Spleen (tissue), 11 donors: Measurements from ENCODE around the gene NELL2. TPM values are rescaled to one million over a fixed set of nuclear protein-coding genes. Genes with fewer than 3 reads are reported as not detected.
A peak's percentile ranks its signal among the peaks of the same experiment; 100 is the strongest.

ENCODE experiments used
- DNase-seq: peaks from one replicate; pipeline ENCODE4 v3.0.0-alpha.2; 2020
- H3K27ac ChIP-seq, 8 donors: fragments of 200-600 bp; sonication (generic) in 7 of 8; 1 replicate in 4 of 8; 2 replicates in 4 of 8; pipeline versions ENCODE4 v1.5.0 to v1.8.0; 2016 to 2021; ENCODE audit warnings: inconsistent platforms in 4 of 8, mild to moderate bottlenecking in 4 of 8, moderate library complexity in 1 of 8
- H3K27me3 ChIP-seq, 7 donors: fragments of 200-600 bp; sonication (generic) in 6 of 7; replicated peaks in 1 of 7; 1 replicate in 4 of 7; 2 replicates in 3 of 7; pipeline versions ENCODE4 v1.5.0 to v1.8.0; 2016 to 2021; ENCODE audit warnings: inconsistent platforms in 3 of 7, mild to moderate bottlenecking in 1 of 7
- H3K36me3 ChIP-seq, 6 donors: fragments of 200-600 bp; sonication (generic) in 5 of 6; 1 replicate in 4 of 6; 2 replicates in 2 of 6; pipeline versions ENCODE4 v1.5.0 to v1.8.0; 2016 to 2021; ENCODE audit warnings: inconsistent platforms in 2 of 6
- H3K4me1 ChIP-seq, 6 donors: fragments of 200-600 bp; sonication (generic) in 5 of 6; 1 replicate in 3 of 6; 2 replicates in 3 of 6; pipeline versions ENCODE4 v1.5.0 to v1.8.0; 2016 to 2021; ENCODE audit warnings: inconsistent platforms in 3 of 6
- H3K4me3 ChIP-seq, 8 donors: fragments of 200-600 bp; sonication (generic) in 7 of 8; 1 replicate in 4 of 8; 2 replicates in 4 of 8; pipeline versions ENCODE4 v1.5.0 to v1.8.0; 2016 to 2021; ENCODE audit warnings: inconsistent platforms in 4 of 8, mild to moderate bottlenecking in 4 of 8, moderate library complexity in 2 of 8
- H3K9me3 ChIP-seq, 8 donors: fragments of 200-600 bp; sonication (generic) in 7 of 8; 1 replicate in 4 of 8; 2 replicates in 4 of 8; pipeline versions ENCODE4 v1.5.0 to v1.8.0; 2016 to 2021; ENCODE audit warnings: inconsistent platforms in 4 of 8
- POLR2A ChIP-seq, 3 donors: fragments of 450-650 bp; IDR thresholded peaks; one replicate each; pipeline ENCODE4 v1.5.1; 2017; ENCODE audit warnings: antibody characterized with exemption in 3 of 3, mild to moderate bottlenecking in 1 of 3
- POLR2AphosphoS5 ChIP-seq, 3 donors: sonication (generic); formaldehyde crosslinking; IDR thresholded peaks; one replicate each; pipeline ENCODE4 v1.5.1; 2017; ENCODE audit warnings: antibody characterized with exemption in 3 of 3
- WGBS, 5 donors: extraction: QIAGEN DNeasy Blood & Tissue Kit in 3 of 5; methylation state at CpG; one replicate each; pipeline versions ENCODE4 v1.1.5 to v1.1.7; 2013 to 2018; 5-methylcytosine and 5-hydroxymethylcytosine counted together
- intact Hi-C: fragments of 100-400 bp; cut with DNase I; formaldehyde crosslinking; loops from one replicate; pipeline ENCODE4 v1.15.0; 2023; ENCODE audit warnings: low total_unique reads
- polyA plus RNA-seq, 3 donors: library from polyadenylated mRNA; stranded (reverse); fragments of 200-250 nt; gene quantifications; one replicate each; pipeline ENCODE4 v1.2.1, GENCODE V29; 2013
- total RNA-seq, 7 donors: library from RNA; depleted of rRNA in 3 of 7; stranded (reverse); fragments of >200 nt in 3 of 7; fragmentation: NEBNext Ultra II Directional in 4 of 7; extraction: Animal tissue kit (Norgen Biotek cat#: 25700) in 4 of 7; gene quantifications; one replicate each; pipeline versions ENCODE4 v1.1.0 to v1.2.1, GENCODE V29; 2016 to 2021
- TF ChIP-seq, protein P1 (sequence below), 11 experiments: fragments of 200-600 bp in 7 of 11; fragments of 450-650 bp in 4 of 11; sonication (generic) in 4 of 11; IDR thresholded peaks in 8 of 11; conservative IDR thresholded peaks in 3 of 11; 1 replicate in 7 of 11; 2 replicates in 4 of 11; pipeline versions ENCODE4 v1.4.0 to v1.8.0; 2016 to 2021; ENCODE audit warnings: antibody characterized with exemption in 11 of 11, inconsistent platforms in 4 of 11, mild to moderate bottlenecking in 1 of 11
- donor health status: healthy with polysubstance abuse.
- donor health status: DM: no; HTN: no; CAD: no; lungs with moderate emphysema.
- donor health status: DM: no; HTN: no; CAD: no.
- donor health status: Bipolar disorder and iron deficiency.
- donor health status: healthy.
- donor health status: DM: no; HTN: no; CAD: no.
- donor health status: DM: yes; HTN: yes; CAD: no.

Gene NELL2
- total and polyA plus RNA-seq, 10 donors: 1.0 to 21.8 (median 8.2) TPM

DNA sequence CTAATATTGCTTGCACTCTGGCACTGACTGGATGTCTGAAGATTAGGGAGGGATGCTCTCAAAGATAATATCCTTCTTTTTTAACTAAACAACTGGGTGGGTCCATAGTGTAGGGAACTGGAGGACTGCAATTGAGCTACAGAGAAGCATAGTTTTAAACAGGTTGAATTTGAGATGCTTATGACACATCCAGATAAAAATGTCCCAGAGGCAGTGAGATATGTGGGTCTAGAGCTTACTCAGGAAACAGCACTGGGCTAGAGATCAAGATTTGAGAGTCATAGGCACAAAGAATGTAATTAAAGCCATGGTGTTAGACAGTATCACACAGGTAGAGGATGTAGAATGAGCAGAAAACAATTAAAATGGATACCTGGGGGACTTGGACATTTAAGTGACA, 198.4 kb downstream of the NELL2 start:
- Histone ChIP-seq H3K4me3 (no peak overlapping the region), H3K4me1 (no peaks in the 10 kb centered on the region), H3K36me3 (no peaks in the 10 kb centered on the region), H3K9me3 (peaks cover 0 to 4% (median 0%) of the 10 kb centered on the region in 8 donors), H3K27ac (no peak overlapping the region), H3K27me3 (no peaks in the 10 kb centered on the region)
- no peak for DNase-seq
- intact Hi-C loops: no loop called here
- TF ChIP-seq POLR2A (IDR thresholded peaks at IDR 0.05) (no peak), POLR2AphosphoS5 (IDR thresholded peaks at IDR 0.05) (no peak)
- TF ChIP-seq, protein P1, sequence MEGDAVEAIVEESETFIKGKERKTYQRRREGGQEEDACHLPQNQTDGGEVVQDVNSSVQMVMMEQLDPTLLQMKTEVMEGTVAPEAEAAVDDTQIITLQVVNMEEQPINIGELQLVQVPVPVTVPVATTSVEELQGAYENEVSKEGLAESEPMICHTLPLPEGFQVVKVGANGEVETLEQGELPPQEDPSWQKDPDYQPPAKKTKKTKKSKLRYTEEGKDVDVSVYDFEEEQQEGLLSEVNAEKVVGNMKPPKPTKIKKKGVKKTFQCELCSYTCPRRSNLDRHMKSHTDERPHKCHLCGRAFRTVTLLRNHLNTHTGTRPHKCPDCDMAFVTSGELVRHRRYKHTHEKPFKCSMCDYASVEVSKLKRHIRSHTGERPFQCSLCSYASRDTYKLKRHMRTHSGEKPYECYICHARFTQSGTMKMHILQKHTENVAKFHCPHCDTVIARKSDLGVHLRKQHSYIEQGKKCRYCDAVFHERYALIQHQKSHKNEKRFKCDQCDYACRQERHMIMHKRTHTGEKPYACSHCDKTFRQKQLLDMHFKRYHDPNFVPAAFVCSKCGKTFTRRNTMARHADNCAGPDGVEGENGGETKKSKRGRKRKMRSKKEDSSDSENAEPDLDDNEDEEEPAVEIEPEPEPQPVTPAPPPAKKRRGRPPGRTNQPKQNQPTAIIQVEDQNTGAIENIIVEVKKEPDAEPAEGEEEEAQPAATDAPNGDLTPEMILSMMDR (IDR thresholded peaks at IDR 0.05 in 8 of 11, conservative IDR thresholded peaks at IDR 0.05 in 3 of 11): no peak

DNA sequence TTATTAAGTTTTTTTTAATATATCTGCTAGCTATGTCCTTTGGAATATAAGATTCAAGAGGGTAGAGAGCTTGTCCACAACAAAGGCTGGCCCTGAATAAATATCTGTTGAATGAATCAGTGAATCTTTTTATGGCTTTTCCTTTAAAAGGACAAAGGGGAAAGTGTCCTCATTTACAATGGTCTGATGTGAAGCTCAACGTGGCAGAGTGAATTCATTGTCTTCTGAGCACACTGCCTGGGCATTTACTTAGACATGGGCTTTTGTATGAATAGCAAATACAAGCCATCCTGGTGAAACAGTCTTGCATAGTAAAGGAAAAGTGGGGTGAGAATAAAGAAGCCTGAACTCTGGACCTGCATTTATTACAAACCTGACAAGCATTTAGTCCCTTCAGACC, 201.2 kb downstream of the NELL2 start:
- Histone ChIP-seq H3K36me3 (no peaks in the 10 kb centered on the region), H3K4me3 (no peak overlapping the region), H3K27ac (no peak overlapping the region), H3K9me3 (peaks cover 0 to 7% (median 6%) of the 10 kb centered on the region in 8 donors), H3K27me3 (no peaks in the 10 kb centered on the region), H3K4me1 (no peaks in the 10 kb centered on the region)
- DNase-seq: no peak
- WGBS, 5 donors: 11 to 13% (median 12%) methylated on average over 1 of the region's 1 CpG
- TF ChIP-seq, protein P1 (IDR thresholded peaks at IDR 0.05 in 8 of 11, conservative IDR thresholded peaks at IDR 0.05 in 3 of 11): no peak
- TF ChIP-seq POLR2A (IDR thresholded peaks at IDR 0.05) (no peak), POLR2AphosphoS5 (IDR thresholded peaks at IDR 0.05) (no peak)
- intact Hi-C loops: no loop called here

DNA sequence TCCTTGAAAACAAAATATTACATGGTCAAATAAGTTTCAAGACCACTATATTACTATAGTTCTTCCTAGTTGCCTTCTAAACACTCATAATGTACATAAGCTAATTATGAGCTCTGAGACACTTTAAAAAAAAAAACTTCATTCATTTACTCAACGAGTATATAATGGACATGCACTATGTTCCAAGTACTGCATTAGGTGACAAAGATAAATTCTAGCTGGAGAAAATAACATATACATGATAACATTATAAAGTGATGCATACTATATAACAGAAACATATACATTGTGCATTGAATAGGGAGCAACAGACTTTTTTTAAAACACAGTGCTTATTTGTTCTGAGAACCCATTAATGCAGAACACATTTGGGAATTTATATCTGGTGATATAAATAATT, 202.3 kb downstream of the NELL2 start:
- Histone ChIP-seq H3K36me3 (no peaks in the 10 kb centered on the region), H3K4me3 (no peak overlapping the region), H3K27ac (no peak overlapping the region), H3K4me1 (no peaks in the 10 kb centered on the region), H3K9me3 (peaks cover 0 to 18% (median 15%) of the 10 kb centered on the region in 8 donors), H3K27me3 (no peaks in the 10 kb centered on the region)
- no peak for DNase-seq
- TF ChIP-seq, protein P1 (IDR thresholded peaks at IDR 0.05 in 8 of 11, conservative IDR thresholded peaks at IDR 0.05 in 3 of 11): no peak
- TF ChIP-seq POLR2A (IDR thresholded peaks at IDR 0.05) (no peak), POLR2AphosphoS5 (IDR thresholded peaks at IDR 0.05) (no peak)
- intact Hi-C loops: no loop called here
- 52 to 68% (median 60%) methylated on average over 1 of the region's 1 CpG for WGBS, 5 donors

DNA sequence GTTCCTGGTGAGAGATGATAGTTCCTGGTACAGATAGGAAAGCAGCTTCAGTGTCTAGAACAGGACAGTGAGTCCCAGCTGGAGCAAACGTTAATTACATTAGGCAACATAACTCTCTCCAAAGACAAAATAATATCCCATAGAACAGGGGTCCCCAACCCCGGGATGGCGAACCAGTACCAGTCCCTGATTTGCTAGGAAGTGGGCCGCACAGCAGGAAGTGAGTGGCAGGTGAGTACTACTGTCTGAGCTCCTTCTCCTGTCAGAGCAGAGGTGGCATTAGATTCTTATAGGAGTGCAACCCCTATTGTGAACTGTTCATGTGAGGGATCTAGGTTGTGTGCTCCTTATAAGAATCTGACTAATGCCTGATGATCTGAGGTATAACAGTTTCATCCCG, 204.1 kb downstream of the NELL2 start:
- intact Hi-C loops: no loop called here
- Histone ChIP-seq H3K36me3 (no peaks in the 10 kb centered on the region), H3K9me3 (peaks cover 0 to 29% (median 20%) of the 10 kb centered on the region in 8 donors), H3K27ac (no peak overlapping the region), H3K27me3 (no peaks in the 10 kb centered on the region), H3K4me3 (no peak overlapping the region), H3K4me1 (no peaks in the 10 kb centered on the region)
- peak; percentile 59 for DNase-seq
- 89 to 96% (median 93%) methylated on average over 5 of the region's 5 CpGs for WGBS, 5 donors
- TF ChIP-seq POLR2AphosphoS5 (IDR thresholded peaks at IDR 0.05) (no peak), POLR2A (IDR thresholded peaks at IDR 0.05) (no peak)
- TF ChIP-seq, protein P1 (IDR thresholded peaks at IDR 0.05 in 8 of 11, conservative IDR thresholded peaks at IDR 0.05 in 3 of 11): no peak
